C4-2B (cell line): Measurements from ENCODE around the gene CLEC18A.
"Not testable (repeated sequence)": the region's sequence is repeated elsewhere in the genome, so short reads cannot be mapped to it uniquely, and the experiment has no call there.

Experiments used
- CTCF ChIP-seq: fragments of 450-650 bp; conservative IDR thresholded peaks from 2 replicates; pipeline ENCODE4 v1.5.1; 2017; ENCODE audit warnings: mild to moderate bottlenecking
- ZFX ChIP-seq: fragments of 450-650 bp; IDR thresholded peaks from 2 replicates; pipeline ENCODE4 v1.6.1; 2017

GRCh38 chr16:69965661-69966054 is 14.5 kb downstream of the CLEC18A start:
- not testable (repeated sequence) for TF ChIP-seq CTCF, ZFX
